Measurements from ENCODE around the gene TXNL4B. TPM values are rescaled to one million over a fixed set of nuclear protein-coding genes. Genes with fewer than 3 reads are reported as not detected.

TXNL4B gene
- total and polyA plus RNA-seq, 7 experiments from 2014 or later: 12.5 to 22.0 (median 18.5) TPM

DNA sequence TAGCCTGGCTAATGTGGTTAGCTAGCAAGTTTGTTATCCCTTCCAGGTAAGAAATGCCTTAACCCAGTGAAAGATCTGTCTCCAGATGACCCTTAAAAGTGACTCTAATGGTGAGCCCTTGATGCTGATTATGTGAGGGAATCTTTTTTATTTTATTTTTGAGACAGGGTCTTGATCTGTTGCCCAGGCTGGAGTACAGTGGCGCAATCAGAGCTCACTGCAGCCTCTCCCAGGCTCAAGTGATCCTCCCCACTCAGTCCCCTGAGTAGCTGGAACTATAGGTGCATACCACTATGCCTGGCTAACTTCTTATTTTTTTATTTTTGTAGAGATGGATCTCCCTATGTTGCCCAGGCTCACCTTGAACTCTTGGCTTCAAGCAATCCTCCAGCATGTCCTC lies 49.9 kb downstream of the TXNL4B start:
- Mint-ChIP-seq H3K27me3 (no peaks in the 10 kb centered on the region), H3K36me3 (peaks cover 2 to 56% (median 27%) of the 10 kb centered on the region in 5 donors), H3K27ac (no peak overlapping the region), H3K4me3 (no peak overlapping the region), H3K9me3 (peaks cover 0 to 1% (median 0%) of the 10 kb centered on the region in 11 donors), H3K4me1 (peaks cover 0 to 2% (median 0%) of the 10 kb centered on the region in 7 donors)
- ATAC-seq (no peak), DNase-seq (no peak)
- H3K4me1 ChIP-seq (ENCODE audit: control insufficient read depth in 2 of 2, insufficient read depth in 2 of 2, low read length in 2 of 2): no peaks in the 10 kb centered on the region
- no peaks in the 10 kb centered on the region for H3K27me3 ChIP-seq (ENCODE audit: control insufficient read depth in 2 of 2, insufficient read depth in 2 of 2, low read length in 2 of 2)
- peaks cover 0 to 15% (median 0%) of the 10 kb centered on the region in 3 experiments for H3K36me3 ChIP-seq (ENCODE audit: control insufficient read depth in 2 of 3, insufficient read depth in 3 of 3, low read length in 3 of 3)
- intact Hi-C loops (cut with micrococcal nuclease): no loop called here
- no peak overlapping the region for H3K27ac ChIP-seq (ENCODE audit: low read depth, low read length)
- ChIA-PET POLR2A (no interaction called here), CTCF (no interaction called here)
- no peak overlapping the region for H3K4me3 ChIP-seq (ENCODE audit: low read length)
- no peaks in the 10 kb centered on the region for H3K9me3 ChIP-seq (ENCODE audit: control insufficient read depth in 2 of 3, low read length in 3 of 3)

GRCh38 chr16:72043058-72043457 lies 50.4 kb downstream of the TXNL4B start:
- intact Hi-C loops (cut with micrococcal nuclease): no loop called here
- ATAC-seq (no peak), DNase-seq (no peak)
- H3K36me3 ChIP-seq (ENCODE audit: control insufficient read depth in 2 of 3, insufficient read depth in 3 of 3, low read length in 3 of 3): peaks cover 0 to 15% (median 0%) of the 10 kb centered on the region in 3 experiments
- no peaks in the 10 kb centered on the region for H3K27me3 Mint-ChIP-seq
- no peak overlapping the region for H3K27ac Mint-ChIP-seq
- no peak overlapping the region for H3K4me3 ChIP-seq (ENCODE audit: low read length)
- H3K4me3 Mint-ChIP-seq: no peak overlapping the region
- H3K9me3 ChIP-seq (ENCODE audit: control insufficient read depth in 2 of 3, low read length in 3 of 3): no peaks in the 10 kb centered on the region
- peaks cover 0 to 1% (median 0%) of the 10 kb centered on the region in 11 donors for H3K9me3 Mint-ChIP-seq
- CTCF ChIA-PET: no interaction called here
- POLR2A ChIA-PET: no interaction called here
- H3K4me1 ChIP-seq (ENCODE audit: control insufficient read depth in 2 of 2, insufficient read depth in 2 of 2, low read length in 2 of 2): no peaks in the 10 kb centered on the region
- H3K27me3 ChIP-seq (ENCODE audit: control insufficient read depth in 2 of 2, insufficient read depth in 2 of 2, low read length in 2 of 2): no peaks in the 10 kb centered on the region
- H3K27ac ChIP-seq (ENCODE audit: low read depth, low read length): no peak overlapping the region
- H3K36me3 Mint-ChIP-seq: peaks cover 2 to 60% (median 27%) of the 10 kb centered on the region in 5 donors
- H3K4me1 Mint-ChIP-seq: peaks cover 0 to 2% (median 0%) of the 10 kb centered on the region in 7 donors

GRCh38 chr16:72042157-72042660 lies 51.2 kb downstream of the TXNL4B start:
- intact Hi-C loops (cut with micrococcal nuclease): no loop called here
- H3K4me1 Mint-ChIP-seq: peaks cover 0 to 2% (median 0%) of the 10 kb centered on the region in 7 donors
- CTCF ChIA-PET: no interaction called here
- POLR2A ChIA-PET: no interaction called here
- H3K4me3 ChIP-seq (ENCODE audit: low read length): no peak overlapping the region
- DNase-seq (no peak), ATAC-seq (no peak)
- H3K4me1 ChIP-seq (ENCODE audit: control insufficient read depth in 2 of 2, insufficient read depth in 2 of 2, low read length in 2 of 2): no peaks in the 10 kb centered on the region
- no peak overlapping the region for H3K4me3 Mint-ChIP-seq
- no peaks in the 10 kb centered on the region for H3K27me3 ChIP-seq (ENCODE audit: control insufficient read depth in 2 of 2, insufficient read depth in 2 of 2, low read length in 2 of 2)
- no peaks in the 10 kb centered on the region for H3K27me3 Mint-ChIP-seq
- no peak overlapping the region for H3K27ac Mint-ChIP-seq
- H3K9me3 ChIP-seq (ENCODE audit: control insufficient read depth in 2 of 3, low read length in 3 of 3): no peaks in the 10 kb centered on the region
- H3K36me3 ChIP-seq (ENCODE audit: control insufficient read depth in 2 of 3, insufficient read depth in 3 of 3, low read length in 3 of 3): peaks cover 0 to 15% (median 0%) of the 10 kb centered on the region in 3 experiments
- peaks cover 2 to 65% (median 27%) of the 10 kb centered on the region in 5 donors for H3K36me3 Mint-ChIP-seq
- no peak overlapping the region for H3K27ac ChIP-seq (ENCODE audit: low read depth, low read length)
- peaks cover 0 to 1% (median 0%) of the 10 kb centered on the region in 11 donors for H3K9me3 Mint-ChIP-seq

DNA sequence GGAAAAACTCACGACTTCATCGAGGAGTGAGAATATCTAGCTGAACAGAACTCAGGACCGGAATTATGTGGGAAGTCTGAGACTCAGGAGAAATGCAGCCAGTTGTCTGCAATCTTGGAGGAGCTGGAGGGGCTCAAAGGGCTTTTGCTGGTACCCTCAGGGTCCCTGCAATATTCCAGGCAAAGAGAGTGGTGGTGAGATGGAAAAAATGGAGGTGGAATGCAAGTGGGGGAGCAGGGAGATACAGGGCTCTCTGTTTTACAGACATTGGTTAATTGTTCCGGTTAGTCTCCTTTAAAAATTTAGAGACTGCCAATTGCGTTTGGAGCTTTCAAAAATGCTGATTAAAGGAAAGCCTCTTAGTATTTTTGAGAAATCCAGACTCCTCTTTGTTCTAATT lies 57.3 kb downstream of the TXNL4B start:
- ChIA-PET CTCF (no interaction called here), POLR2A (interaction anchor here (0.5 kb wide), 1 partner anchor 29 kb away, joined by 3 read pairs; no protein-coding TSS in a partner anchor)
- Mint-ChIP-seq H3K4me3 (no peak overlapping the region), H3K4me1 (no peaks in the 10 kb centered on the region), H3K9me3 (no peaks in the 10 kb centered on the region), H3K27me3 (no peaks in the 10 kb centered on the region), H3K27ac (no peak overlapping the region), H3K36me3 (peaks cover 0 to 44% (median 13%) of the 10 kb centered on the region in 5 donors)
- Histone ChIP-seq H3K27me3 (ENCODE audit: control insufficient read depth in 2 of 2, insufficient read depth in 2 of 2, low read length in 2 of 2) (no peaks in the 10 kb centered on the region), H3K36me3 (ENCODE audit: control insufficient read depth in 2 of 3, insufficient read depth in 3 of 3, low read length in 3 of 3) (no peaks in the 10 kb centered on the region), H3K4me3 (ENCODE audit: low read length) (no peak overlapping the region), H3K4me1 (ENCODE audit: control insufficient read depth in 2 of 2, insufficient read depth in 2 of 2, low read length in 2 of 2) (no peaks in the 10 kb centered on the region), H3K9me3 (ENCODE audit: control insufficient read depth in 2 of 3, low read length in 3 of 3) (no peaks in the 10 kb centered on the region), H3K27ac (ENCODE audit: low read depth, low read length) (no peak overlapping the region)
- intact Hi-C loops (cut with micrococcal nuclease): no loop called here
- DNase-seq: no peak
- no peak for ATAC-seq

Other genes with a start within 250 kb of the TXNL4B start
- gene ATXN1L, start 247.6 kb downstream of the TXNL4B start, total RNA-seq: 10 to 100 TPM; 24.6 to 52.9 (median 30.7) TPM
- gene ATXN1L, start 247.6 kb downstream of the TXNL4B start, polyA plus RNA-seq: 10 to 100 TPM in 1 of 2 donors, 1 to 10 TPM in 1; 8.9 to 10.7 TPM
- gene ZNF821, start 209.4 kb downstream of the TXNL4B start, total RNA-seq: 10 to 100 TPM in 2 of 5 experiments, 1 to 10 TPM in 3; 2.6 to 13.3 (median 7.0) TPM
- 1 to 10 TPM; 3.0 to 8.6 TPM for gene ZNF821, start 209.4 kb downstream of the TXNL4B start, polyA plus RNA-seq
- gene IST1, start 198.1 kb downstream of the TXNL4B start, total RNA-seq: 100 to 1,000 TPM; 176 to 303 (median 286) TPM
- gene IST1, start 198.1 kb downstream of the TXNL4B start, polyA plus RNA-seq: 100 to 1,000 TPM; 130 to 231 TPM
- gene PKD1L3, start 93.2 kb downstream of the TXNL4B start, total RNA-seq: under 1 TPM in 2 of 5 experiments, not detected in 3; 0.05 to 0.15 TPM
- gene PKD1L3, start 93.2 kb downstream of the TXNL4B start, polyA plus RNA-seq: not detected
- gene DHODH, start 84.9 kb downstream of the TXNL4B start, total RNA-seq: 10 to 100 TPM in 3 of 5 experiments, 1 to 10 TPM in 2; 4.9 to 15.6 (median 14.0) TPM
- 10 to 100 TPM in 1 of 2 donors, 1 to 10 TPM in 1; 9.6 to 13.5 TPM for gene DHODH, start 84.9 kb downstream of the TXNL4B start, polyA plus RNA-seq
- 1 to 10 TPM in 1 of 5 experiments, not detected in 4; 5.2 TPM for gene HP, start 39.1 kb downstream of the TXNL4B start, total RNA-seq
- under 1 TPM in 1 of 2 donors, not detected in 1; 0.26 TPM for gene HP, start 39.1 kb downstream of the TXNL4B start, polyA plus RNA-seq
- gene HPR, start 30.4 kb downstream of the TXNL4B start, total RNA-seq: not detected
- gene HPR, start 30.4 kb downstream of the TXNL4B start, polyA plus RNA-seq: under 1 TPM in 1 of 2 donors, not detected in 1; 0.34 TPM
- 100 to 1,000 TPM in 3 of 5 experiments, 10 to 100 TPM in 2; 90.1 to 113 (median 104) TPM for gene DHX38, start 227 bp upstream of the TXNL4B start, total RNA-seq
- gene DHX38, start 227 bp upstream of the TXNL4B start, polyA plus RNA-seq: 10 to 100 TPM; 21.6 to 46.9 TPM
- 1 to 10 TPM in 4 of 5 experiments, under 1 TPM in 1; 0.85 to 2.0 (median 1.4) TPM for gene PMFBP1, start 78.5 kb upstream of the TXNL4B start, total RNA-seq
- under 1 TPM in 1 of 2 donors, not detected in 1; 0.12 TPM for gene PMFBP1, start 78.5 kb upstream of the TXNL4B start, polyA plus RNA-seq

All from naive thymus-derived CD4-positive, alpha-beta T cell (primary cell).